GM21390 (cell line): Measurements from ENCODE around the gene EDN1.

Experiments
- ATAC-seq: cut with Tn5 transposase; IDR thresholded peaks from one replicate; pipeline ENCODE4 v1.9.1; 2021; ENCODE audit not compliant: unreplicated experiment

EDN1 gene

DNA sequence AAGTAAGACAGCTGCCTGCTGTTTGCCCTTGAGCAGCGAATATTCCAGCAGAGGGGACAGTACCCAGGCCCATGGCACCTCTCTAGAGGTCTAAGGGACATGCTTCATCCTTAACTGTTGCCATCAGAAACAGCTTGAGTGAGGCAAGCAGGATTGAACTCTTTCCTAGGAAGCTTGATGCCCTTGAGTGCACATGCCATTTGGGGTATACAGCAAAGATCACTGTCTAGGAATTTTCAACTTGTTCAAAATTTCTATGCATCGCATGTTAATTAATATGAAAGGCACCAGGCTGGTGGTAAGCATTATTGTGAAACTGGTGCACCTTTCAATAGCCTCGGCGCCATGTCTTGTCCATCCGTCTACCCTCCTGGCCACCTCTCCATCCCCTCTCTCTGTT is 54.1 kb downstream of the EDN1 start:
- ATAC-seq = no peak

GRCh38 chr6:12344961-12345693 is 55.0 kb downstream of the EDN1 start:
- no peak for ATAC-seq

DNA sequence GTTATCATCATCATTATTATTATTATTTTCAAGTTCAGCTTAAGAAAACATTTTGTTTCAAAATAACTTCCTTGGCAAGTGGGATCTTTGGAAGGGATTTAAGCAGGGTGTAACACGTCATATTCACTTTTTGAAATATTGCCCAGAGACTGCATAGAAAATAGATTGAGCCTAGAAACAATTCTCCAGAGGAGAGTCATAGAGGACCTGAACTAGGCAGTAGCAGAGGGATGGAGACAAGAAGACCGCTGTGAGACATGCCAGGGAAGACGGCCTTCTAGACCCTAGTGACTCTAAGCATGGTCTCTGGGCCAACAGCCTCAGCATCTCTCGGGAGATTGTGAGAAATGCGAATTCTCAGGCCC is 55.5 kb downstream of the EDN1 start:
- no peak for ATAC-seq
